GM12878 (cell line): ENCODE measurements around the gene MGAT5. TPM values are rescaled to one million over a fixed set of nuclear protein-coding genes. Genes with fewer than 3 reads are reported as not detected.

ENCODE experiments used
- ATAC-seq: fragments of 200-7000 bp; cut with Tn5 transposase; 3 replicates; pipeline ENCODE4 v1.9.1; 2020; ENCODE audit warnings: mild to moderate bottlenecking, moderate library complexity
- BruUV-seq: library from RNA; stranded (reverse); fragments of 400-500 nt; replicated peaks from 2 replicates; lab custom pipeline; 2021; lab: Mats Ljungman, UMichigan
- CTCF ChIA-PET: fragments of 300-600 bp; sonication (Branson Sonifier 250); formaldehyde crosslinking; extraction: SDS; loops from one replicate; lab custom pipeline; 2021; ENCODE audit warnings: inconsistent platforms; lab: Yijun Ruan, JAX
- POLR2A ChIA-PET: fragments of 350-600 bp; formaldehyde crosslinking; extraction: SDS; loops from one replicate; lab custom pipeline; 2021; ENCODE audit warnings: inconsistent platforms; lab: Charles Lee
- RAD21 ChIA-PET: fragments of 300-600 bp; sonication (Branson Sonifier 250); formaldehyde crosslinking; loops from one replicate; lab custom pipeline; 2023; ENCODE audit warnings: antibody characterized with exemption; ENCODE audit not compliant: unreplicated experiment; lab: Charles Lee
- SMC1A ChIA-PET: fragments of 300-600 bp; sonication (Branson Sonifier 250); formaldehyde crosslinking; loops from one replicate; lab custom pipeline; 2023; ENCODE audit not compliant: unreplicated experiment, uncharacterized antibody; lab: Charles Lee
- DNase-seq: peaks from one replicate; pipeline ENCODE4 v3.0.0-alpha.2; 2011; ENCODE audit warnings: low read depth, low spot score
- FAIRE-seq: peaks from 3 replicates; lab custom pipeline; 2011; peaks lifted over from hg19 to GRCh38; lab: Jason Lieb, UNC
- H2AFZ ChIP-seq: 2 replicates; pipeline ENCODE4 v1.6.0; 2011; ENCODE audit warnings: low read depth, low read length, control low read depth; ENCODE audit not compliant: control insufficient read depth
- H3K27ac ChIP-seq: 2 replicates; pipeline ENCODE4 v1.5.1; 2011; ENCODE audit warnings: control low read depth; ENCODE audit not compliant: control insufficient read depth, insufficient read depth
- H3K27me3 ChIP-seq, 2 experiments: replicated peaks in 1 of 2; 2 replicates each; pipeline versions ENCODE4 v1.6.0 to v1.6.1; 2011; ENCODE audit warnings: low read length in 1 of 2; ENCODE audit not compliant: control insufficient read depth in 2 of 2, insufficient read depth in 2 of 2
- H3K36me3 ChIP-seq, 2 experiments: 2 replicates each; pipeline ENCODE4 v1.5.1; 2011; ENCODE audit warnings: low read length in 1 of 2; ENCODE audit not compliant: control insufficient read depth in 2 of 2, insufficient read depth in 2 of 2
- H3K4me1 ChIP-seq: 2 replicates; pipeline ENCODE4 v1.6.1; 2011; ENCODE audit warnings: mild to moderate bottlenecking, low read length, moderate library complexity, mixed read lengths; ENCODE audit not compliant: control insufficient read depth, insufficient read depth
- H3K4me2 ChIP-seq: 2 replicates; pipeline ENCODE4 v1.6.0; 2011; ENCODE audit warnings: control low read depth; ENCODE audit not compliant: control insufficient read depth, insufficient read depth
- H3K4me3 ChIP-seq: fragments of 200-600 bp; sonication (generic); 2 replicates; pipeline ENCODE4 v1.5.1; 2016
- H3K79me2 ChIP-seq: 2 replicates; pipeline ENCODE4 v1.6.0; 2011; ENCODE audit warnings: low read length; ENCODE audit not compliant: control insufficient read depth, insufficient read depth
- H3K9ac ChIP-seq: 2 replicates; pipeline ENCODE4 v1.8.0; 2011; ENCODE audit warnings: low read length, control low read depth, mixed read lengths; ENCODE audit not compliant: control insufficient read depth, insufficient read depth
- H3K9me3 ChIP-seq: replicated peaks from 3 replicates; pipeline ENCODE4 v1.5.1; 2011; ENCODE audit warnings: mild to moderate bottlenecking, low read length; ENCODE audit not compliant: control insufficient read depth, insufficient read depth
- H4K20me1 ChIP-seq: 2 replicates; pipeline ENCODE4 v1.6.0; 2011; ENCODE audit not compliant: control insufficient read depth, insufficient read depth
- BMI1 ChIP-seq: fragments of 450-650 bp; IDR thresholded peaks from 2 replicates; pipeline ENCODE4 v1.6.1; 2016; ENCODE audit warnings: mild to moderate bottlenecking, moderate library complexity, borderline replicate concordance
- EED ChIP-seq: sonication (generic); IDR thresholded peaks from 2 replicates; pipeline ENCODE4 v1.6.1; 2016; ENCODE audit warnings: antibody characterized with exemption, low read depth
- EZH2 ChIP-seq: IDR thresholded peaks from 2 replicates; pipeline ENCODE4 v1.6.1; 2012; ENCODE audit warnings: low read depth, mild to moderate bottlenecking, control low read depth, inconsistent platforms, low read length, borderline replicate concordance; ENCODE audit not compliant: control insufficient read depth
- HDAC6 ChIP-seq: fragments of 200-600 bp; sonication (generic); IDR thresholded peaks from one replicate; pipeline ENCODE4 v1.8.0; 2017; ENCODE audit warnings: antibody characterized with exemption; ENCODE audit not compliant: unreplicated experiment
- MEF2A ChIP-seq: IDR thresholded peaks from 2 replicates; pipeline ENCODE4 v1.6.1; 2011; ENCODE audit warnings: low read depth, mild to moderate bottlenecking, low read length, moderate library complexity; ENCODE audit not compliant: insufficient read depth
- MYC ChIP-seq: IDR thresholded peaks from 2 replicates; pipeline ENCODE4 v1.6.1; 2011; ENCODE audit warnings: mild to moderate bottlenecking, low read length, moderate library complexity, inconsistent platforms; ENCODE audit not compliant: insufficient read depth, insufficient replicate concordance, insufficient read length, severe bottlenecking
- RUNX3 ChIP-seq: IDR thresholded peaks from 2 replicates; pipeline ENCODE4 v1.6.1; 2012; ENCODE audit warnings: low read length, inconsistent platforms
- TCF7 ChIP-seq: IDR thresholded peaks from 2 replicates; pipeline ENCODE4 v1.6.1; 2014; ENCODE audit warnings: antibody characterized with exemption, borderline replicate concordance
- ZBTB40 ChIP-seq: fragments of 450-650 bp; IDR thresholded peaks from 2 replicates; pipeline ENCODE4 v1.6.1; 2016; ENCODE audit warnings: mild to moderate bottlenecking, moderate library complexity, borderline replicate concordance
- WGBS: methylation state at CpG from one replicate; pipeline ENCODE4 v1.1.6; 2016; ENCODE audit warnings: low lambda C conversion rate; ENCODE audit not compliant: insufficient replicate concordance, insufficient coverage; ENCODE audit errors: missing lambda C conversion rate; 5-methylcytosine and 5-hydroxymethylcytosine counted together
- in situ Hi-C: fragments of 300-500 bp; cut with MboI; formaldehyde crosslinking; loops from 9 replicates; pipeline ENCODE4 v1.14.3; 2018; ENCODE audit warnings: mixed read lengths
- intact Hi-C: fragments of 100-400 bp; cut with micrococcal nuclease; formaldehyde crosslinking; loops from one replicate; pipeline ENCODE4 v1.14.2; 2022; ENCODE audit not compliant: unreplicated experiment
- polyA plus RNA-seq, 11 experiments: library from polyadenylated mRNA; depleted of rRNA in 4 of 11; unstranded in 6 of 11; stranded (reverse) in 5 of 11; fragments of >200 nt; fragmentation: Nextera tagmentation in 4 of 11; fragmentation: Illumina TruSeq in 1 of 11; extraction: Ambion mirVana in 4 of 11; extraction: Trizol in 1 of 11; gene quantifications; 1 replicate in 1 of 11; 2 replicates in 10 of 11; pipeline versions ENCODE4 v1.2.1 to v1.2.3, GENCODE V29; 2011 to 2016; ENCODE audit warnings: inconsistent platforms in 2 of 11, missing spikeins in 2 of 11, low read depth in 1 of 11
- total RNA-seq, 4 experiments: library from RNA; depleted of rRNA in 3 of 4; stranded (reverse); fragments of >200 nt in 3 of 4; fragmentation: Illumina TruSeq in 1 of 4; extraction: Trizol in 1 of 4; gene quantifications; 2 replicates each; pipeline versions ENCODE4 v1.2.1 to v1.2.3, GENCODE V29; 2013 to 2021

The MGAT5 gene
- total and polyA plus RNA-seq, 10 of the 15 experiments (the other 5 are each of a cell fraction or from before 2014, with no cell fraction given) = 4.9 to 104 (median 36.2) TPM

- no peak for TF ChIP-seq ZBTB40
Observed at GRCh38 chr2:134367213-134367612, 113.3 kb downstream of the MGAT5 start (continued).

- H3K27me3 ChIP-seq = no peaks in the 10 kb centered on the region
- H3K9me3 ChIP-seq = no peaks in the 10 kb centered on the region
- no peak overlapping the region for H3K9ac ChIP-seq
- H3K4me3 ChIP-seq = no peak overlapping the region
- TF ChIP-seq BMI1 = no peak
- TF ChIP-seq RUNX3 = peak; percentile 60
- TF ChIP-seq MEF2A = no peak
- no peak for TF ChIP-seq EZH2
- 0 out of 2 replicates have a peak, but pooled peaks have one; percentile 39 for TF ChIP-seq TCF7
- TF ChIP-seq MYC = no peak
- no peak for TF ChIP-seq HDAC6
- no peak for TF ChIP-seq EED
- no peaks in the 10 kb centered on the region for H4K20me1 ChIP-seq
- WGBS = 87% methylated on average over 6 of the region's 6 CpGs
- no peak for FAIRE-seq
- in situ Hi-C loops (no loop called here), intact Hi-C loops (no loop called here)
- H3K27ac ChIP-seq = no peak overlapping the region
- CTCF ChIA-PET = interaction anchor here (0.8 to 1.7 kb wide), 6 partner anchors 8 to 123 kb away, joined by 3 to 7 read pairs (median 4); no protein-coding TSS in a partner anchor
- H3K36me3 ChIP-seq = peaks cover 0 to 26% of the 10 kb centered on the region in 2 experiments
- RAD21 ChIA-PET = interaction anchor here (0.7 to 1.2 kb wide), 2 partner anchors 43 to 44 kb away, joined by 3 to 5 read pairs; no protein-coding TSS in a partner anchor
- H3K4me1 ChIP-seq = peaks cover 18% of the 10 kb centered on the region
- no peak for DNase-seq
- H2AFZ ChIP-seq = no peak overlapping the region
- BruUV-seq = no TSS peak
- no peak; the same call in 1 of the 3 replicates for ATAC-seq
- no peaks in the 10 kb centered on the region for H3K79me2 ChIP-seq
- SMC1A ChIA-PET = interaction anchor here (1.1 to 2.3 kb wide), 4 partner anchors 20 to 250 kb away, joined by 3 to 7 read pairs (median 4); no protein-coding TSS in a partner anchor
- POLR2A ChIA-PET = no interaction called here
- H3K4me2 ChIP-seq = no peak overlapping the region
Observed at GRCh38 chr2:134368009-134368817, 114.3 kb downstream of the MGAT5 start.
